Activated naive CD4-positive, alpha-beta T cell treated with anti-CD3 and anti-CD28 coated beads for 36 hours (primary cell): ENCODE data around the gene PRAMEF17. TPM values are rescaled to one million over a fixed set of nuclear protein-coding genes. Genes with fewer than 3 reads are reported as not detected.
A peak's percentile ranks its signal among the peaks of the same experiment; 100 is the strongest.
"Not testable (repeated sequence)": the region's sequence is repeated elsewhere in the genome, so short reads cannot be mapped to it uniquely, and the experiment has no call there.

ENCODE experiments used
- CTCF ChIA-PET: fragments of 350-600 bp; sonication (Branson Sonifier 250); formaldehyde crosslinking; loops from one replicate; lab custom pipeline; 2021; ENCODE audit warnings: antibody characterized with exemption; lab: Charles Lee
- DNase-seq: peaks from one replicate; pipeline ENCODE4 v3.0.0-alpha.2; 2020
- H3K27ac Mint-ChIP-seq: one replicate; pipeline ENCODE4 v1.8.0; 2021; ENCODE audit warnings: mild to moderate bottlenecking, mixed read lengths
- H3K27me3 Mint-ChIP-seq: one replicate; pipeline ENCODE4 v1.8.0; 2021; ENCODE audit warnings: low read depth, mixed read lengths
- H3K36me3 Mint-ChIP-seq: one replicate; pipeline ENCODE4 v1.8.0; 2021; ENCODE audit warnings: low read depth, mixed read lengths
- H3K4me1 Mint-ChIP-seq: one replicate; pipeline ENCODE4 v1.8.0; 2021; ENCODE audit warnings: low read depth, mixed read lengths
- H3K4me3 Mint-ChIP-seq: one replicate; pipeline ENCODE4 v1.8.0; 2021; ENCODE audit warnings: mild to moderate bottlenecking, moderate library complexity, mixed read lengths
- H3K9me3 Mint-ChIP-seq: one replicate; pipeline ENCODE4 v1.8.0; 2021; ENCODE audit warnings: mixed read lengths
- intact Hi-C: fragments of 100-400 bp; cut with micrococcal nuclease; formaldehyde crosslinking; loops from one replicate; pipeline ENCODE4 v1.15.1; 2023
- total RNA-seq, 2 experiments: library from RNA; stranded (reverse); gene quantifications; one replicate each; pipeline ENCODE4 v1.2.3, GENCODE V29; 2021

The PRAMEF17 gene
- total RNA-seq: not detected

GRCh38 chr1:13389332-13389731, at the start of gene PRAMEF17:
TSS of gene PRAMEF17 (plus strand) at chr1:13389632. CDS start at chr1:13389658, 26 bp downstream.
- H3K27me3 Mint-ChIP-seq, H3K36me3 Mint-ChIP-seq, intact Hi-C loops, H3K27ac Mint-ChIP-seq, H3K4me3 Mint-ChIP-seq, DNase-seq, H3K9me3 Mint-ChIP-seq, CTCF ChIA-PET, H3K4me1 Mint-ChIP-seq: not testable (repeated sequence)

- CTCF ChIA-PET, intact Hi-C loops, H3K9me3 Mint-ChIP-seq, H3K27me3 Mint-ChIP-seq, H3K4me3 Mint-ChIP-seq, H3K4me1 Mint-ChIP-seq, H3K36me3 Mint-ChIP-seq, H3K27ac Mint-ChIP-seq, DNase-seq: not testable (repeated sequence)
Measured at GRCh38 chr1:13342496-13342895, 46.9 kb upstream of the PRAMEF17 start.

GRCh38 chr1:13347034-13347433, 42.4 kb upstream of the PRAMEF17 start, which contains the start of gene PRAMEF14:
TSS of gene PRAMEF14 (minus strand) at chr1:13347134. CDS start at chr1:13345314, 1,820 bp downstream.
- CTCF ChIA-PET, H3K9me3 Mint-ChIP-seq, H3K4me1 Mint-ChIP-seq, H3K27me3 Mint-ChIP-seq, H3K36me3 Mint-ChIP-seq, DNase-seq, intact Hi-C loops, H3K27ac Mint-ChIP-seq, H3K4me3 Mint-ChIP-seq: not testable (repeated sequence)

- H3K27me3 Mint-ChIP-seq, intact Hi-C loops, CTCF ChIA-PET, H3K4me1 Mint-ChIP-seq, H3K27ac Mint-ChIP-seq, H3K36me3 Mint-ChIP-seq, H3K9me3 Mint-ChIP-seq, H3K4me3 Mint-ChIP-seq, DNase-seq: not testable (repeated sequence)
Measured at GRCh38 chr1:13353476-13353875, 36.0 kb upstream of the PRAMEF17 start.

- H3K27me3 Mint-ChIP-seq, H3K27ac Mint-ChIP-seq, H3K36me3 Mint-ChIP-seq, H3K9me3 Mint-ChIP-seq, CTCF ChIA-PET, DNase-seq, H3K4me1 Mint-ChIP-seq, H3K4me3 Mint-ChIP-seq, intact Hi-C loops: not testable (repeated sequence)
Measured at GRCh38 chr1:13354475-13354874, 35.0 kb upstream of the PRAMEF17 start.

- H3K36me3 Mint-ChIP-seq, intact Hi-C loops, H3K27me3 Mint-ChIP-seq, H3K9me3 Mint-ChIP-seq, H3K4me1 Mint-ChIP-seq, H3K4me3 Mint-ChIP-seq, H3K27ac Mint-ChIP-seq: not testable (repeated sequence)
- CTCF ChIA-PET: interaction anchor here (0.6 kb wide), 1 partner anchor 49 kb away, joined by 3 read pairs; no protein-coding TSS in a partner anchor
- peak; percentile 39 for DNase-seq
Measured at GRCh38 chr1:13356774-13357173, 32.7 kb upstream of the PRAMEF17 start.

- H3K4me1 Mint-ChIP-seq, intact Hi-C loops, CTCF ChIA-PET, H3K9me3 Mint-ChIP-seq, DNase-seq, H3K36me3 Mint-ChIP-seq, H3K27ac Mint-ChIP-seq, H3K4me3 Mint-ChIP-seq, H3K27me3 Mint-ChIP-seq: not testable (repeated sequence)
Measured at GRCh38 chr1:13362364-13362763, 27.1 kb upstream of the PRAMEF17 start.

GRCh38 chr1:13364928-13365327, 24.5 kb upstream of the PRAMEF17 start:
- CTCF ChIA-PET: not testable (repeated sequence)

GRCh38 chr1:13366536-13366935, 22.9 kb upstream of the PRAMEF17 start:
- H3K27ac Mint-ChIP-seq, intact Hi-C loops, DNase-seq, H3K36me3 Mint-ChIP-seq, H3K27me3 Mint-ChIP-seq, CTCF ChIA-PET, H3K4me3 Mint-ChIP-seq, H3K9me3 Mint-ChIP-seq, H3K4me1 Mint-ChIP-seq: not testable (repeated sequence)

More at GRCh38 chr1:13364928-13365327, 24.5 kb upstream of the PRAMEF17 start:
- H3K4me3 Mint-ChIP-seq, H3K9me3 Mint-ChIP-seq, H3K27me3 Mint-ChIP-seq, H3K36me3 Mint-ChIP-seq, H3K4me1 Mint-ChIP-seq, DNase-seq, intact Hi-C loops, H3K27ac Mint-ChIP-seq: not testable (repeated sequence)

GRCh38 chr1:13368544-13368943, 20.9 kb upstream of the PRAMEF17 start:
- H3K4me1 Mint-ChIP-seq, H3K4me3 Mint-ChIP-seq, H3K27ac Mint-ChIP-seq, CTCF ChIA-PET, H3K9me3 Mint-ChIP-seq, H3K36me3 Mint-ChIP-seq, H3K27me3 Mint-ChIP-seq, intact Hi-C loops: not testable (repeated sequence)
- DNase-seq: peak; percentile 57

GRCh38 chr1:13378983-13379382, 10.4 kb upstream of the PRAMEF17 start:
- intact Hi-C loops, H3K9me3 Mint-ChIP-seq, H3K4me1 Mint-ChIP-seq, H3K4me3 Mint-ChIP-seq, H3K36me3 Mint-ChIP-seq, H3K27ac Mint-ChIP-seq, DNase-seq, CTCF ChIA-PET, H3K27me3 Mint-ChIP-seq: not testable (repeated sequence)

- H3K9me3 Mint-ChIP-seq, intact Hi-C loops, H3K4me3 Mint-ChIP-seq, H3K27ac Mint-ChIP-seq, CTCF ChIA-PET, H3K27me3 Mint-ChIP-seq, H3K36me3 Mint-ChIP-seq, DNase-seq, H3K4me1 Mint-ChIP-seq: not testable (repeated sequence)
Measured at GRCh38 chr1:13380380-13380779, 9.1 kb upstream of the PRAMEF17 start.

GRCh38 chr1:13393004-13393403, 3.6 kb downstream of the PRAMEF17 start:
- H3K4me3 Mint-ChIP-seq, H3K27ac Mint-ChIP-seq, H3K27me3 Mint-ChIP-seq, DNase-seq, H3K36me3 Mint-ChIP-seq, H3K9me3 Mint-ChIP-seq, intact Hi-C loops, CTCF ChIA-PET, H3K4me1 Mint-ChIP-seq: not testable (repeated sequence)

GRCh38 chr1:13394761-13395160, 5.3 kb downstream of the PRAMEF17 start:
- H3K9me3 Mint-ChIP-seq, H3K27me3 Mint-ChIP-seq, intact Hi-C loops: not testable (repeated sequence)

More at GRCh38 chr1:13394761-13395160, 5.3 kb downstream of the PRAMEF17 start:
- H3K36me3 Mint-ChIP-seq, DNase-seq, H3K27ac Mint-ChIP-seq, H3K4me3 Mint-ChIP-seq, CTCF ChIA-PET, H3K4me1 Mint-ChIP-seq: not testable (repeated sequence)
